ENCODE data around the gene DRD4. TPM values are rescaled to one million over a fixed set of nuclear protein-coding genes. Genes with fewer than 3 reads are reported as not detected.

The DRD4 gene
- total and polyA plus RNA-seq, 9 of the 15 experiments (the other 6 are each of a cell fraction or from before 2014, with no cell fraction given): 0.04 to 0.95 (median 0.21) TPM; not detected in 5

DNA sequence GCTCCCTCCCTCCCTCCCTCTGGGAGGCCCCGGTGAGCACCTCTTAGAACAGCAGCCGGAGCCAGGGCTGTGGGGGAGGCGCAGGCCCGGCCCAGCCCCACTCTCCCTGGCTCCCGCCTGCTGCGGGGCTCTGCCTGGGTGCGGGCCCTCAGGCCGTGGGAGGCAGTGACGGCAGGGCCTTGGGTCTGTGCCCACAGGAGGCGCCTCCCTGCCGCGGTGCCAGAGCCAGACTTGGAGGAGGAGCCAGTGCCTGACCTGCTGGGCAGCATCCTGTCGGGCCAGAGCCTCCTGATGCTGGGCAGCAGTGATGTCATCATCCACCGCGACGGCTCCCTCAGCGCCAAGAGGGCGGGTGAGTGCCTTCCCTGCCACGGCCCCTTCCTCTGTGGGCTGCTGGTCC, 30.8 kb upstream of the DRD4 start:
- H3K4me1 ChIP-seq (replicated peaks in 1 of 2; ENCODE audit: control insufficient read depth in 2 of 2, insufficient read depth in 2 of 2, low read length in 2 of 2): peaks cover 0 to 27% of the 10 kb centered on the region in 2 experiments; a peak in 1 of 5 replicates
- H3K9me1 ChIP-seq (ENCODE audit: control insufficient read depth, insufficient read depth, low read length): no peaks in the 10 kb centered on the region
- H3K9me3 ChIP-seq (replicated peaks; ENCODE audit: control insufficient read depth, insufficient read depth, low read depth, low read length): no peaks in the 10 kb centered on the region
- FAIRE-seq (no peak), DNase-seq (ENCODE audit: extremely low read depth in 1 of 4, low spot score in 3 of 4) (no peak), ATAC-seq (no peak)
- WGBS (ENCODE audit: insufficient coverage, low coverage, missing lambda C conversion rate): 88% methylated on average over 12 of the region's 19 CpGs
- TF ChIP-seq HNRNPUL1 (IDR thresholded peaks at IDR 0.05; ENCODE audit: low read length) (no peak), POLR2H (tag; IDR thresholded peaks at IDR 0.05; ENCODE audit: low read depth) (no peak), SMARCA5 (IDR thresholded peaks at IDR 0.05) (no peak), ATF1 (CRISPR knock-in tag; IDR thresholded peaks at IDR 0.05) (no peak), ATF1 (tag; IDR thresholded peaks at IDR 0.05) (no peak), PKNOX1 (IDR thresholded peaks at IDR 0.05) (no peak), DDX20 (tag; IDR thresholded peaks at IDR 0.05; ENCODE audit: low read depth) (no peak), ZNF696 (CRISPR knock-in tag; conservative IDR thresholded peaks at IDR 0.05) (no peak), NCOA2 (IDR thresholded peaks at IDR 0.05; ENCODE audit: partially characterized antibody in 2 of 2) (no peak), KHSRP (IDR thresholded peaks at IDR 0.05) (no peak), ARID3B (CRISPR knock-in tag; IDR thresholded peaks at IDR 0.05; ENCODE audit: borderline replicate concordance) (no peak), HCFC1 (IDR thresholded peaks at IDR 0.05; ENCODE audit: low read depth, low read length) (no peak), ZNF583 (CRISPR knock-in tag; IDR thresholded peaks at IDR 0.05) (no peak), RUNX1 (IDR thresholded peaks at IDR 0.05; ENCODE audit: low read depth) (no peak), NFXL1 (CRISPR knock-in tag; IDR thresholded peaks at IDR 0.05) (no peak)
- TF ChIP-seq, protein P1, sequence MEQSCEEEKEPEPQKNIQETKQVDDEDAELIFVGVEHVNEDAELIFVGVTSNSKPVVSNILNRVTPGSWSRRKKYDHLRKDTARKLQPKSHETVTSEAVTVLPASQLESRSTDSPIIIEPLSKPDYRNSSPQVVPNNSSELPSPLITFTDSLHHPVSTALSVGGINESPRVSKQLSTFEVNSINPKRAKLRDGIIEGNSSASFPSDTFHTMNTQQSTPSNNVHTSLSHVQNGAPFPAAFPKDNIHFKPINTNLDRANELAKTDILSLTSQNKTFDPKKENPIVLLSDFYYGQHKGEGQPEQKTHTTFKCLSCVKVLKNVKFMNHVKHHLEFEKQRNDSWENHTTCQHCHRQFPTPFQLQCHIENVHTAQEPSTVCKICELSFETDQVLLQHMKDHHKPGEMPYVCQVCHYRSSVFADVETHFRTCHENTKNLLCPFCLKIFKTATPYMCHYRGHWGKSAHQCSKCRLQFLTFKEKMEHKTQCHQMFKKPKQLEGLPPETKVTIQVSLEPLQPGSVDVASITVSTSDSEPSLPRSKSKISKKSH (CRISPR knock-in tag; IDR thresholded peaks at IDR 0.05): no peak
- TF ChIP-seq, protein P2, sequence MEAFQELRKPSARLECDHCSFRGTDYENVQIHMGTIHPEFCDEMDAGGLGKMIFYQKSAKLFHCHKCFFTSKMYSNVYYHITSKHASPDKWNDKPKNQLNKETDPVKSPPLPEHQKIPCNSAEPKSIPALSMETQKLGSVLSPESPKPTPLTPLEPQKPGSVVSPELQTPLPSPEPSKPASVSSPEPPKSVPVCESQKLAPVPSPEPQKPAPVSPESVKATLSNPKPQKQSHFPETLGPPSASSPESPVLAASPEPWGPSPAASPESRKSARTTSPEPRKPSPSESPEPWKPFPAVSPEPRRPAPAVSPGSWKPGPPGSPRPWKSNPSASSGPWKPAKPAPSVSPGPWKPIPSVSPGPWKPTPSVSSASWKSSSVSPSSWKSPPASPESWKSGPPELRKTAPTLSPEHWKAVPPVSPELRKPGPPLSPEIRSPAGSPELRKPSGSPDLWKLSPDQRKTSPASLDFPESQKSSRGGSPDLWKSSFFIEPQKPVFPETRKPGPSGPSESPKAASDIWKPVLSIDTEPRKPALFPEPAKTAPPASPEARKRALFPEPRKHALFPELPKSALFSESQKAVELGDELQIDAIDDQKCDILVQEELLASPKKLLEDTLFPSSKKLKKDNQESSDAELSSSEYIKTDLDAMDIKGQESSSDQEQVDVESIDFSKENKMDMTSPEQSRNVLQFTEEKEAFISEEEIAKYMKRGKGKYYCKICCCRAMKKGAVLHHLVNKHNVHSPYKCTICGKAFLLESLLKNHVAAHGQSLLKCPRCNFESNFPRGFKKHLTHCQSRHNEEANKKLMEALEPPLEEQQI (IDR thresholded peaks at IDR 0.05): no peak
- no peaks in the 10 kb centered on the region for H3K27me3 ChIP-seq (ENCODE audit: control insufficient read depth in 2 of 2, insufficient read depth in 2 of 2, low read length in 2 of 2)
- intact Hi-C loops (cut with micrococcal nuclease): no loop called here
- no TSS peak for BruUV-seq (replicated peaks)
- POLR2A ChIA-PET: no interaction called here
- in situ Hi-C loops (cut with MboI): no loop called here
- no peak overlapping the region for H3K27ac ChIP-seq (ENCODE audit: extremely low read depth, low read depth, low read length)
- H3K36me3 ChIP-seq (ENCODE audit: control insufficient read depth, insufficient read depth, low read length): peaks cover 98% of the 10 kb centered on the region
- H3K9ac ChIP-seq (ENCODE audit: insufficient read depth in 1 of 2, low read depth in 2 of 2, low read length in 2 of 2): no peak overlapping the region
- no peak overlapping the region for H3K4me2 ChIP-seq (ENCODE audit: insufficient read depth, low read length)
- H3K4me3 ChIP-seq: no peak overlapping the region
- H3K79me2 ChIP-seq (ENCODE audit: control insufficient read depth, insufficient read depth, low read length): no peaks in the 10 kb centered on the region
- 0 out of 2 replicates have a peak, but pooled peaks cover 4% of the 10 kb centered on the region for H4K20me1 ChIP-seq (replicated peaks; ENCODE audit: control insufficient read depth, insufficient read depth, low read length)
- no peak overlapping the region for H2AFZ ChIP-seq (ENCODE audit: low read depth, low read length)
- CTCF ChIA-PET (ENCODE audit: low intra/inter-chr PET ratio): no interaction called here
